GM23338 (cell line): ENCODE data around the gene BBLN. TPM values are rescaled to one million over a fixed set of nuclear protein-coding genes. Genes with fewer than 3 reads are reported as not detected.

Source experiments
- ATAC-seq: fragments of 200-7000 bp; cut with Tn5 transposase; 3 replicates; pipeline ENCODE4 v1.9.1; 2020
- DNase-seq: peaks from one replicate; pipeline ENCODE4 v3.0.0-alpha.2; 2015; ENCODE audit warnings: low spot score
- H2AFZ ChIP-seq: fragments of 200-600 bp; sonication (generic); 2 replicates; pipeline ENCODE4 v1.8.0; 2016; ENCODE audit warnings: antibody characterized with exemption, mild to moderate bottlenecking, moderate library complexity
- H3F3A ChIP-seq: fragments of 200-600 bp; sonication (generic); replicated peaks from 2 replicates; pipeline ENCODE4 v1.8.0; 2017; ENCODE audit warnings: antibody characterized with exemption, mixed run types, low read depth
- H3K27ac ChIP-seq: fragments of 200-600 bp; sonication (generic); 2 replicates; pipeline ENCODE4 v1.6.1; 2016; ENCODE audit warnings: low read depth
- H3K27me3 ChIP-seq: fragments of 200-600 bp; sonication (generic); 2 replicates; pipeline ENCODE4 v1.8.0; 2016; ENCODE audit warnings: mild to moderate bottlenecking, mixed run types, moderate library complexity; ENCODE audit not compliant: insufficient read depth
- H3K36me3 ChIP-seq: fragments of 200-600 bp; sonication (generic); 2 replicates; pipeline ENCODE4 v1.8.0; 2016; ENCODE audit warnings: mild to moderate bottlenecking; ENCODE audit not compliant: insufficient read depth
- H3K4me1 ChIP-seq: fragments of 200-600 bp; sonication (generic); 2 replicates; pipeline ENCODE4 v1.8.0; 2016; ENCODE audit warnings: mild to moderate bottlenecking, moderate library complexity; ENCODE audit not compliant: insufficient read depth
- H3K4me2 ChIP-seq: fragments of 200-600 bp; sonication (generic); 2 replicates; pipeline ENCODE4 v1.7.1; 2017; ENCODE audit warnings: mixed run types
- H3K4me3 ChIP-seq: fragments of 200-600 bp; sonication (generic); 2 replicates; pipeline ENCODE4 v1.6.1; 2016; ENCODE audit warnings: mixed run types
- H3K79me2 ChIP-seq: fragments of 200-600 bp; sonication (generic); replicated peaks from 2 replicates; pipeline ENCODE4 v1.8.0; 2017; ENCODE audit warnings: mild to moderate bottlenecking; ENCODE audit not compliant: insufficient read depth
- H3K9me2 ChIP-seq: fragments of 200-600 bp; sonication (generic); 2 replicates; pipeline ENCODE4 v1.8.0; 2017; ENCODE audit not compliant: insufficient read depth
- H4K20me1 ChIP-seq: fragments of 200-600 bp; sonication (generic); replicated peaks from 2 replicates; pipeline ENCODE4 v1.8.0; 2017; ENCODE audit warnings: mild to moderate bottlenecking; ENCODE audit not compliant: insufficient read depth
- H3K27ac Mint-ChIP-seq: 2 replicates; pipeline ENCODE4 v1.8.0; 2020; ENCODE audit warnings: inconsistent platforms, mild to moderate bottlenecking, moderate library complexity, mixed read lengths
- H3K27me3 Mint-ChIP-seq: 3 replicates; pipeline ENCODE4 v1.8.0; 2022; ENCODE audit warnings: low read depth, mild to moderate bottlenecking, moderate library complexity, mixed read lengths, inconsistent platforms; ENCODE audit not compliant: insufficient read depth, poor library complexity
- H3K36me3 Mint-ChIP-seq: 3 replicates; pipeline ENCODE4 v1.8.0; 2021; ENCODE audit warnings: low read depth, mild to moderate bottlenecking, inconsistent platforms, moderate library complexity, mixed read lengths
- H3K4me1 Mint-ChIP-seq: 3 replicates; pipeline ENCODE4 v1.8.0; 2020; ENCODE audit warnings: mild to moderate bottlenecking, inconsistent platforms, mixed read lengths
- H3K4me3 Mint-ChIP-seq: 3 replicates; pipeline ENCODE4 v1.8.0; 2021; ENCODE audit warnings: moderate library complexity, mild to moderate bottlenecking, inconsistent platforms, mixed read lengths
- H3K9me3 Mint-ChIP-seq: 3 replicates; pipeline ENCODE4 v1.8.0; 2020; ENCODE audit warnings: moderate library complexity, mild to moderate bottlenecking, inconsistent platforms, mixed read lengths
- CREB1 ChIP-seq: fragments of 250-450 bp; sonication (Bioruptor Pico); IDR thresholded peaks from 2 replicates; pipeline ENCODE4 v1.5.0; 2020; ENCODE audit warnings: low read depth, mild to moderate bottlenecking, moderate library complexity
- CTCF ChIP-seq, 2 experiments: fragments of 200-600 bp in 1 of 2; sonication (generic) in 1 of 2; conservative IDR thresholded peaks; 2 replicates each; pipeline versions ENCODE4 v1.5.1 to v1.6.1; 2016 to 2017; ENCODE audit warnings: antibody characterized with exemption in 2 of 2, low read depth in 2 of 2, mild to moderate bottlenecking in 2 of 2, moderate library complexity in 1 of 2
- ETS1 ChIP-seq: IDR thresholded peaks from 2 replicates; pipeline ENCODE4 v1.6.1; 2016; ENCODE audit warnings: antibody characterized with exemption
- EZH2 ChIP-seq: fragments of 200-600 bp; sonication (generic); IDR thresholded peaks from one replicate; pipeline ENCODE4 v1.8.0; 2017; ENCODE audit warnings: antibody characterized with exemption, mild to moderate bottlenecking, low read depth; ENCODE audit not compliant: unreplicated experiment
- EZH2phosphoT487 ChIP-seq: fragments of 200-600 bp; sonication (generic); IDR thresholded peaks from one replicate; pipeline ENCODE4 v1.8.1; 2018; ENCODE audit warnings: antibody characterized with exemption; ENCODE audit not compliant: unreplicated experiment
- JUNB ChIP-seq: IDR thresholded peaks from one replicate; pipeline ENCODE4 v1.6.1; 2016; ENCODE audit warnings: antibody characterized with exemption; ENCODE audit not compliant: unreplicated experiment
- NANOG ChIP-seq: IDR thresholded peaks from 2 replicates; pipeline ENCODE4 v1.6.1; 2016; ENCODE audit warnings: antibody characterized with exemption, borderline replicate concordance
- POLR2AphosphoS5 ChIP-seq: IDR thresholded peaks from 2 replicates; pipeline ENCODE4 v1.6.1; 2016; ENCODE audit warnings: antibody characterized with exemption, low read depth
- REST ChIP-seq: IDR thresholded peaks from one replicate; pipeline ENCODE4 v1.6.1; 2018; ENCODE audit warnings: antibody characterized with exemption; ENCODE audit not compliant: unreplicated experiment
- STAT1 ChIP-seq: IDR thresholded peaks from one replicate; pipeline ENCODE4 v1.6.1; 2016; ENCODE audit warnings: antibody characterized with exemption; ENCODE audit not compliant: unreplicated experiment
- ZNF114 ChIP-seq: fragments of 250-450 bp; sonication (Bioruptor Pico); IDR thresholded peaks from 2 replicates; pipeline ENCODE4 v1.5.0; 2020; ENCODE audit warnings: mild to moderate bottlenecking, moderate library complexity
- ZNF331 ChIP-seq: fragments of 250-450 bp; sonication (Bioruptor Pico); IDR thresholded peaks from 2 replicates; pipeline ENCODE4 v1.5.0; 2020; ENCODE audit warnings: low read depth, mild to moderate bottlenecking, moderate library complexity
- ZNF462 ChIP-seq: fragments of 250-450 bp; sonication (Bioruptor Pico); IDR thresholded peaks from 2 replicates; pipeline ENCODE4 v1.5.0; 2020; ENCODE audit warnings: mild to moderate bottlenecking, moderate library complexity
- polyA plus RNA-seq: library from polyadenylated mRNA; unstranded; fragments of >200 nt; fragmentation: Nextera tagmentation; extraction: Ambion mirVana; gene quantifications from 2 replicates; pipeline ENCODE4 v1.2.1, GENCODE V29; 2016
- total RNA-seq: library from RNA; depleted of rRNA; stranded (reverse); fragments of >200 nt; shearing (Covaris generic); gene quantifications from 2 replicates; pipeline ENCODE4 v1.2.3, GENCODE V29; 2014

The BBLN gene
- total and polyA plus RNA-seq, 2 experiments from 2014 or later, result 171 to 246 TPM

- peaks cover 4% of the 10 kb centered on the region; the same call in 1 of the 2 replicates for H3K4me1 ChIP-seq
- peaks cover 4% of the 10 kb centered on the region; the same call in 1 of the 2 replicates for H3F3A ChIP-seq
- no peaks in the 10 kb centered on the region for H3K27me3 ChIP-seq
- peak overlapping the region; percentile 94 for H3K4me2 ChIP-seq
- ATAC-seq (peak; percentile 31), DNase-seq (peak; percentile 46)
- H3K4me3 ChIP-seq, result peak overlapping the region; percentile 94
- TF ChIP-seq REST (no peak), JUNB (no peak), ZNF114 (CRISPR knock-in tag) (no peak), EZH2phosphoT487 (no peak), POLR2AphosphoS5 (no peak), ZNF462 (CRISPR knock-in tag) (no peak), NANOG (no peak), ZNF331 (no peak), EZH2 (no peak), STAT1 (no peak), ETS1 (no peak), CREB1 (CRISPR knock-in tag) (no peak), CTCF (conservative IDR thresholded peaks at IDR 0.05; ENCODE audit: low read depth in 2 of 2) (no peak)
- H4K20me1 ChIP-seq, result 0 out of 2 replicates have a peak, but pooled peaks cover 5% of the 10 kb centered on the region
- no peak overlapping the region for H3K27ac ChIP-seq
- Mint-ChIP-seq H3K9me3 (peaks cover 3% of the 10 kb centered on the region; the same call in 1 of the 3 replicates), H3K4me3 (peak overlapping the region; percentile 76), H3K27me3 (peaks cover 3% of the 10 kb centered on the region), H3K36me3 (peaks cover 18% of the 10 kb centered on the region), H3K27ac (no peak overlapping the region; the same call in 1 of the 2 replicates), H3K4me1 (peaks cover 4% of the 10 kb centered on the region; the same call in 2 of the 3 replicates)
- no peaks in the 10 kb centered on the region for H3K79me2 ChIP-seq
- no peaks in the 10 kb centered on the region for H3K36me3 ChIP-seq
- H2AFZ ChIP-seq, result peak overlapping the region; percentile 90
- no peaks in the 10 kb centered on the region for H3K9me2 ChIP-seq
Measured at GRCh38 chr9:128160603-128160987, 530 bp downstream of the BBLN start.
